ENCODE data around the gene ABCC1.

The ABCC1 gene

GRCh38 chr16:15996432-15997109 lies 47.2 kb downstream of the ABCC1 start:
- no peak for TF ChIP-seq CTCF (IDR thresholded peaks at IDR 0.05)
- peak overlapping the region; percentile 66 for H3K27ac Mint-ChIP-seq
- no peaks in the 10 kb centered on the region for H3K9me3 Mint-ChIP-seq
- peaks cover 56% of the 10 kb centered on the region for H3K4me1 Mint-ChIP-seq
- peaks cover 3% of the 10 kb centered on the region for H3K27me3 Mint-ChIP-seq (ENCODE audit: low read depth, poor library complexity)
- peaks cover 6% of the 10 kb centered on the region for H3K36me3 Mint-ChIP-seq (ENCODE audit: low read depth)
- no peak for DNase-seq
- H3K4me3 Mint-ChIP-seq, result no peak overlapping the region

- Mint-ChIP-seq H3K4me1 (peaks cover 31% of the 10 kb centered on the region), H3K9me3 (no peaks in the 10 kb centered on the region), H3K4me3 (no peak overlapping the region), H3K27ac (no peak overlapping the region), H3K27me3 (ENCODE audit: low read depth, poor library complexity) (peaks cover 3% of the 10 kb centered on the region), H3K36me3 (ENCODE audit: low read depth) (peaks cover 6% of the 10 kb centered on the region)
- DNase-seq, result no peak
- TF ChIP-seq CTCF (IDR thresholded peaks at IDR 0.05), result no peak
These were observed 51.3 kb downstream of the ABCC1 start for GRCh38 chr16:16000685-16001084.

DNA sequence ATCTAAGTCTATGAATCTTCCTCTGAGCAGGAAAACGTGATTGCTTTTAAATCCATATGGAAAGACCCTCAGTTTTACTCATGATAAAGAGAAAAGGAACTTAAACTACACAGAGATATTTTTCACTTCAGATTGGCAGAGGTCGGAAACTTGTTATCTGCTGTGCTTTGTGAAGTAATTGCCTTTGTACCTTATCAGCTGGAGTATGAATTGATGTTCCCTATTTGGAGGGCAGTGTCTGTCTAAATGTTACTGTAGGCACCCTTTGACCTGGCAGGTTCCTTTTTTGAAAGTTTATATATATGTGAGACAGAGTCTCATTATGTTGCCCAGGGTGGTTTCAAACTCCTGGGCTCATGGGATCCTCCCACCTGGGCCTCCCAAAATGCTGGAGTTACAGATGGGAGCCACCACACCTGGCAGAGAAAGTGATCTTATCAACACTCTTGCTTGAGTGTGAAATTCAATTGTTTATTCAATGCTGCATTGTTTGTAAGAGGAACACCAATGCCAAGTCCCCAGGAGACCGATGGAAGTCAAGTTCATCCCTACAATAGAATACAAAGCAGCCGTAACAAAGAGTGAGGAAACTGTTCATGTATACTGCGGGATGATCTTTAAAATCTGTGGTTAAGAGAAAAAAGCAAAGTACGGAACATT lies 52.3 kb downstream of the ABCC1 start:
- Mint-ChIP-seq H3K27ac (no peak overlapping the region), H3K36me3 (ENCODE audit: low read depth) (peaks cover 8% of the 10 kb centered on the region), H3K4me1 (peaks cover 28% of the 10 kb centered on the region), H3K9me3 (no peaks in the 10 kb centered on the region), H3K4me3 (no peak overlapping the region), H3K27me3 (ENCODE audit: low read depth, poor library complexity) (peaks cover 1% of the 10 kb centered on the region)
- no peak for DNase-seq
- TF ChIP-seq CTCF (IDR thresholded peaks at IDR 0.05), result no peak

DNA sequence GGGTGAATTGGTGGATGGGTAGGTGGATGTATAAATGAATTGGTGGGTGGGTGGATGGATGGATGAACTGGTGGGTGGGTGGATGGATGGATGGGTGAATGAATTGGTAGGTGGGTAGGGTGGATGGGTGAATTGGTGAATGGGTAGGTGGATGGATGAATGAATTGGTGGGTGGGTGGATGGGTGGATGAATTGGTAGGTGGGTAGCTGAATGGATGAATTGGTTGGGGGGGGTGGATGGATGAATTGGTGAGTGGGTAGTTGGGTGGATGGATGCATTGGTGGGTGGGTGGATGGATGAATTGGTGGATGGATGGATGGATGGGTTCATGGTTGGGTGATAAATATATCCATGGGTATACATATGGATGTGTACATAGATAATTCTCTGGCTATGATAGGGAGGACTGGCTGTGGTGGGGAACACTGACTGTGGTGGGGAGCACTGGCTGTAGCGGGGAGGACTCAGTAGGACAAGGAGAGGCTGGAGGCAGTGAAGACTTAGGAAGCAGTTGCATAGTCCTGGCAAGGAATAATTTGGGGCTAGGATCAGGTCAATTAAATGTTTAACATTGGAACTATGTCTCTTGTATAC lies 54.4 kb downstream of the ABCC1 start:
- TF ChIP-seq CTCF (IDR thresholded peaks at IDR 0.05), result no peak
- Mint-ChIP-seq H3K4me1 (peaks cover 21% of the 10 kb centered on the region), H3K9me3 (no peaks in the 10 kb centered on the region), H3K27me3 (ENCODE audit: low read depth, poor library complexity) (peaks cover 4% of the 10 kb centered on the region), H3K36me3 (ENCODE audit: low read depth) (peaks cover 20% of the 10 kb centered on the region), H3K4me3 (no peak overlapping the region), H3K27ac (peak overlapping the region; percentile 17)
- no peak for DNase-seq

DNA sequence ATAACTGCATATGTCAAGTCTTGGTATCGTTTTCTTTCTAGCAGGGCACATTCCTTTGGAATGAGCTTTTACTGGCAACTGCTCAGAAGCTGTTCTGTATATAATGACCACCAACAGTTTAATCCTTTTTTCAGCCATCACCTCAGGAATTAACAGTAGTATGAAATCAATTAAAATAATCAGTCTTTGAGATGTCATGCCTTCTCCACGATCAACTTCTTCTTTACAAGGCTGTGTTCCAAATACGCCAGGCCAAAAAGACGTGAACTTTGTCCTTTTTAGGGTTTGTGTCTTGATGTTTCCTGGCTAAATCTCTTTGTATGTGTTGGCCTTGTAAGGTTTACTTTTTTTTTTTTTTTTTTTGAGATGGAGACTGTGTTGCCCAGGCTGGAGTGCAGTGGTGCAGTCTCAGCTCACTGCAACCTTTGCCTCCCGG lies 54.9 kb downstream of the ABCC1 start:
- TF ChIP-seq CTCF (IDR thresholded peaks at IDR 0.05), result no peak
- Mint-ChIP-seq H3K9me3 (no peaks in the 10 kb centered on the region), H3K27ac (no peak overlapping the region), H3K27me3 (ENCODE audit: low read depth, poor library complexity) (peaks cover 4% of the 10 kb centered on the region), H3K36me3 (ENCODE audit: low read depth) (peaks cover 25% of the 10 kb centered on the region), H3K4me1 (peaks cover 24% of the 10 kb centered on the region), H3K4me3 (no peak overlapping the region)
- no peak for DNase-seq

Measured in nephron progenitor cell (in vitro differentiated cells).